Measurements from ENCODE around the gene OR2Y1. TPM values are rescaled to one million over a fixed set of nuclear protein-coding genes. Genes with fewer than 3 reads are reported as not detected.
A peak's percentile ranks its signal among the peaks of the same experiment; 100 is the strongest.
"Not testable (repeated sequence)": the region's sequence is repeated elsewhere in the genome, so short reads cannot be mapped to it uniquely, and the experiment has no call there.

The OR2Y1 gene
- total RNA-seq, 2 donors from 2014 or later, result not detected

DNA sequence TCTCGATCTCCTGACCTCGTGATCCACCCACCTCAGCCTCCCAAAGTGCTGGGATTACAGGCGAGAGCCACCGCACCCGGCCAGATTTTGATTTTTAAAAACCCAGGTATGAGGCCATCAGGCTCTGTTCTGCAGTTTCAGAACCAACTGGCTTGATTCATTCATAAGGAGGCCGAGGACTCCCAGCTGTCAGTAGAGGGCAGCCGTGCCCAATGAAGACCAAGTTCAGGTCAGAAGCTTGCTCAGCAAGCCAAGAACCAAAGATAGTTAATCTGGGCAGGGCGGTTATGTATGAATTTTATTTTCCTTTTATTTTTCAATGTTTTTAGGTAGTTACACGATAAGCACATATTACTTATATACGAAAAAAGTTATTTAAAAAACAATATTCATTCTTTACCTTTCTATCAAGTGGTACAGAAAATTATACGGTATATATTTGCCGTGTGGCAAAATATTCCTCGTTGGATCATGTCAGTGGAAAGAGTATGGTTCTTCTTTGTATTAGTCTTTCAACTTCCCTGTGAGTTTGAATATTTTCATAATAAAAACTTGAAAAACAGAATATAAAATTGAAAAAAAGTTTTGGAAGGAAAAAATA, 44.7 kb upstream of the OR2Y1 start:
- H3K27me3 Mint-ChIP-seq (ENCODE audit: insufficient read depth), result peaks cover 5% of the 10 kb centered on the region

DNA sequence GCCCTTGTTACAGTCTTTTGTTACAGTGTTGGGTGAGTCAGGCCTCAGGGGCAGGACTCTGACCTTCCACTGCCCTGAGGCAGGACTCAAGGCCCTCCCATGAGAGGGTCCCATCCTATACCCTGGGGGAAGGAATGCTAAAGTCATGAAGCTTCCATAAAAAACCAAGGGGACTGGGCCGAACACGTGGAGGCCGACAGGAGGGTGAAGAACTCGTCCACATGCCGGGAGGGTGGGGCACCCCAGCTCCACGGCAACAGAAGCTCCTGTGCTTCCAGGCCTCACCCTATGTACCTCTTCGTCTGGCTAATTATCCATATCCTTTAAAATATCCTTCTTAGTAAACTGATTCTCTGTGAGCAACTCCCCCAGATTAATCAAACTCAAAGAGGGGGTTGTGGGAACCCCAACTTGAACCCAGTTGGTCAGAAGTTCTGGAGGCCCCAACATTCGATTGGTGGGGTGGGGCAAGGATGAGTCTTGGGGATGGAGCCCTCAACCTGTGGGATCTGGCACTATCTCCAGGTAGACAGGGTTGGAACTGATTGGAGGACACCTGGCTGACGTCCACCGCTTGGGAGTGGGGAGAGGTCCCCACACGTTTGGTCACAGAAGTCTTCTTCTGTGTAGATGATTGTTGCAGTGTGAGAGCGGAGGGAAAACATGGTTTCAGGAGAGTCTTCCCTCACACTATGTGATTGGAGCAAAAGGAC, 43.6 kb upstream of the OR2Y1 start:
- peaks cover 25% of the 10 kb centered on the region for H3K4me1 ChIP-seq (ENCODE audit: control insufficient read depth, insufficient read depth, low read length)
- H3K36me3 ChIP-seq (ENCODE audit: control insufficient read depth, insufficient read depth, low read length), result no peaks in the 10 kb centered on the region
- peaks cover 10% of the 10 kb centered on the region for H3K9me3 ChIP-seq (ENCODE audit: control insufficient read depth, low read length)
- peaks cover 3% of the 10 kb centered on the region for H3K36me3 Mint-ChIP-seq (ENCODE audit: low read depth)
- TF ChIP-seq, protein P1, sequence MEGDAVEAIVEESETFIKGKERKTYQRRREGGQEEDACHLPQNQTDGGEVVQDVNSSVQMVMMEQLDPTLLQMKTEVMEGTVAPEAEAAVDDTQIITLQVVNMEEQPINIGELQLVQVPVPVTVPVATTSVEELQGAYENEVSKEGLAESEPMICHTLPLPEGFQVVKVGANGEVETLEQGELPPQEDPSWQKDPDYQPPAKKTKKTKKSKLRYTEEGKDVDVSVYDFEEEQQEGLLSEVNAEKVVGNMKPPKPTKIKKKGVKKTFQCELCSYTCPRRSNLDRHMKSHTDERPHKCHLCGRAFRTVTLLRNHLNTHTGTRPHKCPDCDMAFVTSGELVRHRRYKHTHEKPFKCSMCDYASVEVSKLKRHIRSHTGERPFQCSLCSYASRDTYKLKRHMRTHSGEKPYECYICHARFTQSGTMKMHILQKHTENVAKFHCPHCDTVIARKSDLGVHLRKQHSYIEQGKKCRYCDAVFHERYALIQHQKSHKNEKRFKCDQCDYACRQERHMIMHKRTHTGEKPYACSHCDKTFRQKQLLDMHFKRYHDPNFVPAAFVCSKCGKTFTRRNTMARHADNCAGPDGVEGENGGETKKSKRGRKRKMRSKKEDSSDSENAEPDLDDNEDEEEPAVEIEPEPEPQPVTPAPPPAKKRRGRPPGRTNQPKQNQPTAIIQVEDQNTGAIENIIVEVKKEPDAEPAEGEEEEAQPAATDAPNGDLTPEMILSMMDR (conservative IDR thresholded peaks at IDR 0.05), result no peak
- peaks cover 7% of the 10 kb centered on the region for H3K27me3 Mint-ChIP-seq (ENCODE audit: insufficient read depth)
- WGBS, 2 experiments (ENCODE audit: insufficient coverage in 1 of 2, insufficient read length in 1 of 2), result 90% methylated on average over 12 of the region's 12 CpGs; no CpG with 5 or more reads in 1 of the 2 experiments
- no peak overlapping the region for H3K4me3 ChIP-seq (ENCODE audit: low read length)
- H3K9me3 Mint-ChIP-seq, result peaks cover 8% of the 10 kb centered on the region
- H3K9ac ChIP-seq (ENCODE audit: extremely low read depth, low read length, poor library complexity, severe bottlenecking), result no peak overlapping the region
- H3K4me3 Mint-ChIP-seq, result no peak overlapping the region
- H3K27ac ChIP-seq (ENCODE audit: low read depth, low read length), result no peak overlapping the region
- peaks cover 32% of the 10 kb centered on the region for H3K4me1 Mint-ChIP-seq
- no peak for DNase-seq
- no peaks in the 10 kb centered on the region for H3K27me3 ChIP-seq (ENCODE audit: control insufficient read depth, insufficient read depth, low read length, poor library complexity, severe bottlenecking)
- H3K27ac Mint-ChIP-seq, result no peak overlapping the region

More for the DNA sequence above, 44.7 kb upstream of the OR2Y1 start:
- Histone ChIP-seq H3K36me3 (ENCODE audit: control insufficient read depth, insufficient read depth, low read length) (peaks cover 11% of the 10 kb centered on the region), H3K4me3 (ENCODE audit: low read length) (no peak overlapping the region), H3K27ac (ENCODE audit: low read depth, low read length) (no peak overlapping the region), H3K9ac (ENCODE audit: extremely low read depth, low read length, poor library complexity, severe bottlenecking) (no peak overlapping the region), H3K9me3 (ENCODE audit: control insufficient read depth, low read length) (peaks cover 10% of the 10 kb centered on the region), H3K4me1 (ENCODE audit: control insufficient read depth, insufficient read depth, low read length) (peaks cover 25% of the 10 kb centered on the region), H3K27me3 (ENCODE audit: control insufficient read depth, insufficient read depth, low read length, poor library complexity, severe bottlenecking) (no peaks in the 10 kb centered on the region)
- peaks cover 32% of the 10 kb centered on the region for H3K4me1 Mint-ChIP-seq
- peaks cover 8% of the 10 kb centered on the region for H3K9me3 Mint-ChIP-seq
- no peak overlapping the region for H3K27ac Mint-ChIP-seq
- DNase-seq, result peak; percentile 89
- no peak overlapping the region for H3K4me3 Mint-ChIP-seq
- 29 to 64% methylated on average over 1 to 10 of the region's 13 CpGs for WGBS, 2 experiments (ENCODE audit: insufficient coverage in 1 of 2, insufficient read length in 1 of 2)
- TF ChIP-seq, protein P1 (conservative IDR thresholded peaks at IDR 0.05), result peak; percentile 79
- H3K36me3 Mint-ChIP-seq (ENCODE audit: low read depth), result peaks cover 9% of the 10 kb centered on the region

DNA sequence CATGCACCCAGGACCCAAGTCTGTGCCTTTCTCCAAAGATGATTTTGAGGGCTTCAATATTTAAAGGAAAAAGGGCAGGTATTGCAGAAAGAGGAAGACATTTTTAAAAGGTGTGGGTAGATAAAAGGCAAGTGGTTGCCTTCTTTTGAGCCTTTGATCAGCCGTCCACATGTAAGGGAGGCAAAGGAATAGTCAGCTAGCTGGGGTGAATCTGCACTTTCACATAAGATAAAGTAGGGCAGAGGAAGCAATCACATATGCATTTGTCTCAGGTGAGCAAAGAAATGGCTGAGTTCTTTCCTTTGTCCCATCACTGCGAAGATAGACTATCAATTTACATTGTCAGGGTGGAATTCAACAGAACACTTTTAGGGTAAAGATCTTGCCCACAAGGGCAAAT, 42.9 kb upstream of the OR2Y1 start:
- Mint-ChIP-seq H3K27me3 (ENCODE audit: insufficient read depth) (peaks cover 7% of the 10 kb centered on the region), H3K9me3 (peaks cover 8% of the 10 kb centered on the region), H3K4me1 (peaks cover 26% of the 10 kb centered on the region), H3K27ac (no peak overlapping the region), H3K4me3 (no peak overlapping the region), H3K36me3 (ENCODE audit: low read depth) (peaks cover 3% of the 10 kb centered on the region)
- no peak for DNase-seq
- Histone ChIP-seq H3K27ac (ENCODE audit: low read depth, low read length) (no peak overlapping the region), H3K9ac (ENCODE audit: extremely low read depth, low read length, poor library complexity, severe bottlenecking) (no peak overlapping the region), H3K27me3 (ENCODE audit: control insufficient read depth, insufficient read depth, low read length, poor library complexity, severe bottlenecking) (no peaks in the 10 kb centered on the region), H3K4me1 (ENCODE audit: control insufficient read depth, insufficient read depth, low read length) (peaks cover 20% of the 10 kb centered on the region), H3K36me3 (ENCODE audit: control insufficient read depth, insufficient read depth, low read length) (no peaks in the 10 kb centered on the region), H3K4me3 (ENCODE audit: low read length) (no peak overlapping the region), H3K9me3 (ENCODE audit: control insufficient read depth, low read length) (peaks cover 10% of the 10 kb centered on the region)
- WGBS, 2 experiments (ENCODE audit: insufficient coverage in 1 of 2, insufficient read length in 1 of 2), result 94 to 100% methylated on average over 1 to 2 of the region's 2 CpGs
- TF ChIP-seq, protein P1 (conservative IDR thresholded peaks at IDR 0.05), result no peak

DNA sequence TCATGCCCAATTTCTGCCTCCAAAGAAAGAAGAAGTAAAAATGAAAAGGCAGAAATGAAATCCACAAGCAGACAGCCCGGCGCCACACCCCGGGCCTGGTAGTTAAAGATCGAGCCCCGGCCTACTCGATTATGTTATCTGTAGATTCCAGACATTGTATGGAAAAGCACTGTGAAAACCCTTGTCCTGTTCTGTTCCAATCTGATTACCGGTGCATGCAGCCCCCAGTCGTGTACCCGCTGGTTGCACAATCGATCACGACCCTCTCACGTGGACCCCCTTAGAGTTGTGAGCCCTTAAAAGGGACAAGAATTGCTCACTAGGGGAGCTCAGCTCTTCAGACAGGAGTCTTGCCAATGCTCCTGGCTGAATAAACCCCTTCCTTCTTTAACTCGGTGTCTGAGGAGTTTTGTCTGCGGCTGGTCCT, 42.1 kb upstream of the OR2Y1 start:
- peaks cover 10% of the 10 kb centered on the region for H3K9me3 ChIP-seq (ENCODE audit: control insufficient read depth, low read length)
- not testable (repeated sequence) for H3K27me3 Mint-ChIP-seq (ENCODE audit: insufficient read depth); H3K9ac ChIP-seq (ENCODE audit: extremely low read depth, low read length, poor library complexity, severe bottlenecking); H3K27ac ChIP-seq (ENCODE audit: low read depth, low read length); H3K4me3 Mint-ChIP-seq; H3K36me3 ChIP-seq (ENCODE audit: control insufficient read depth, insufficient read depth, low read length); H3K27ac Mint-ChIP-seq; H3K4me3 ChIP-seq (ENCODE audit: low read length); DNase-seq; H3K36me3 Mint-ChIP-seq (ENCODE audit: low read depth); H3K9me3 Mint-ChIP-seq; H3K27me3 ChIP-seq (ENCODE audit: control insufficient read depth, insufficient read depth, low read length, poor library complexity, severe bottlenecking)
- 78 to 81% methylated on average over 13 to 14 of the region's 14 CpGs for WGBS, 2 experiments (ENCODE audit: insufficient coverage in 1 of 2, insufficient read length in 1 of 2)
- peaks cover 13% of the 10 kb centered on the region for H3K4me1 ChIP-seq (ENCODE audit: control insufficient read depth, insufficient read depth, low read length)
- H3K4me1 Mint-ChIP-seq, result peaks cover 19% of the 10 kb centered on the region

Data from endodermal cell (in vitro differentiated cells).